HL-60 (cell line): Measurements from ENCODE around the gene RASSF5.

Experiments
- DNase-seq, 2 experiments: peaks; one replicate each; pipeline ENCODE4 v3.0.0-alpha.2; 2010 to 2020; ENCODE audit warnings: low read depth in 1 of 2, low spot score in 1 of 2
- H3K27ac ChIP-seq: fragments of 250-450 bp; sonication (Bioruptor Pico); replicated peaks from 2 replicates; pipeline ENCODE4 v1.5.1; 2020; ENCODE audit warnings: mild to moderate bottlenecking, moderate library complexity
- H3K27me3 ChIP-seq: fragments of 250-450 bp; sonication (Bioruptor Pico); 2 replicates; pipeline ENCODE4 v1.5.1; 2021; ENCODE audit warnings: mild to moderate bottlenecking, moderate library complexity; ENCODE audit not compliant: insufficient read depth, poor library complexity, severe bottlenecking
- H3K4me3 ChIP-seq: replicated peaks from 2 replicates; pipeline ENCODE4 v1.5.1; 2011; ENCODE audit warnings: mild to moderate bottlenecking, control low read depth, low read length; ENCODE audit not compliant: insufficient read depth
- CTCF ChIP-seq: IDR thresholded peaks from one replicate; pipeline ENCODE4 v1.5.1; 2011; ENCODE audit warnings: low read length, control low read depth, inconsistent platforms; ENCODE audit not compliant: insufficient read depth
- GABPA ChIP-seq: IDR thresholded peaks from 2 replicates; pipeline ENCODE4 v1.6.1; 2012; ENCODE audit warnings: low read depth
- POLR2AphosphoS5 ChIP-seq: IDR thresholded peaks from 2 replicates; pipeline ENCODE4 v1.6.1; 2012; ENCODE audit warnings: low read depth
- REST ChIP-seq: IDR thresholded peaks from 2 replicates; pipeline ENCODE4 v1.6.1; 2012; ENCODE audit warnings: low read depth; ENCODE audit not compliant: insufficient replicate concordance
- SPI1 ChIP-seq: IDR thresholded peaks from 2 replicates; pipeline ENCODE4 v1.6.1; 2012; ENCODE audit warnings: low read depth, mild to moderate bottlenecking, borderline replicate concordance

The RASSF5 gene

GRCh38 chr1:206493279-206493678 lies 14.1 kb upstream of the RASSF5 start:
- H3K27ac ChIP-seq: no peak overlapping the region
- TF ChIP-seq POLR2AphosphoS5 (no peak), CTCF (no peak), SPI1 (no peak), REST (no peak), GABPA (no peak)
- no peak overlapping the region for H3K4me3 ChIP-seq
- no peak for DNase-seq
- H3K27me3 ChIP-seq: no peaks in the 10 kb centered on the region

GRCh38 chr1:206495011-206495461 lies 12.3 kb upstream of the RASSF5 start:
- no peaks in the 10 kb centered on the region for H3K27me3 ChIP-seq
- H3K4me3 ChIP-seq: no peak overlapping the region
- no peak overlapping the region for H3K27ac ChIP-seq
- TF ChIP-seq SPI1: no peak
- TF ChIP-seq REST: no peak
- TF ChIP-seq GABPA: no peak
- no peak for TF ChIP-seq POLR2AphosphoS5
- no peak for TF ChIP-seq CTCF
- no peak for DNase-seq

- no peak for DNase-seq
- Histone ChIP-seq H3K27ac (no peak overlapping the region), H3K27me3 (no peaks in the 10 kb centered on the region), H3K4me3 (no peak overlapping the region)
- no peak for TF ChIP-seq CTCF
- TF ChIP-seq POLR2AphosphoS5: no peak
- TF ChIP-seq REST: no peak
These were observed 11.8 kb upstream of the RASSF5 start for GRCh38 chr1:206495493-206496046.
